ENCODE measurements around the gene TK2.

Gene TK2

DNA sequence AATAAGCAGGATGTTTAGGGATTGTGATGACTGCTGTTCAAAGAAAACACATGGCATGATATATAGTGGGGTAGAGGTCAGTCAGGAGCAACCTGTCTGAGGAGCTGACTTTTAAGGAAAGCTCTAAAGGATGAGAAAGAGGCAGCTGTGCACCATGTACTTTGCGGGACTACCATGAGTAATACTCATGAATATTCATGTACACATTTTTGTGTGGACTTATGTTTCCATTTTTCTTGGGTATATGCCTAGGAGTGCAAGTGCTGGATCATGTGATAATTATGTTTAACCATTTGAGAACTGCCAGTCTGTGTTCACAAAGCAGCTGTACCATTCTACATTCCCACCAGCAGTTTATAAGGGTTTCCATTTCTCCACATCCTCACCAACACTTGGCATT lies 87.0 kb downstream of the TK2 start:
- Histone ChIP-seq H3K36me3 (ENCODE audit: control insufficient read depth, insufficient read depth, low read length) (no peaks in the 10 kb centered on the region), H3K4me3 (replicated peaks; ENCODE audit: low read depth, low read length) (no peak overlapping the region), H3K27me3 (replicated peaks; ENCODE audit: control insufficient read depth, insufficient read depth, low read length) (peaks cover 6% of the 10 kb centered on the region)
- TF ChIP-seq, protein P1, sequence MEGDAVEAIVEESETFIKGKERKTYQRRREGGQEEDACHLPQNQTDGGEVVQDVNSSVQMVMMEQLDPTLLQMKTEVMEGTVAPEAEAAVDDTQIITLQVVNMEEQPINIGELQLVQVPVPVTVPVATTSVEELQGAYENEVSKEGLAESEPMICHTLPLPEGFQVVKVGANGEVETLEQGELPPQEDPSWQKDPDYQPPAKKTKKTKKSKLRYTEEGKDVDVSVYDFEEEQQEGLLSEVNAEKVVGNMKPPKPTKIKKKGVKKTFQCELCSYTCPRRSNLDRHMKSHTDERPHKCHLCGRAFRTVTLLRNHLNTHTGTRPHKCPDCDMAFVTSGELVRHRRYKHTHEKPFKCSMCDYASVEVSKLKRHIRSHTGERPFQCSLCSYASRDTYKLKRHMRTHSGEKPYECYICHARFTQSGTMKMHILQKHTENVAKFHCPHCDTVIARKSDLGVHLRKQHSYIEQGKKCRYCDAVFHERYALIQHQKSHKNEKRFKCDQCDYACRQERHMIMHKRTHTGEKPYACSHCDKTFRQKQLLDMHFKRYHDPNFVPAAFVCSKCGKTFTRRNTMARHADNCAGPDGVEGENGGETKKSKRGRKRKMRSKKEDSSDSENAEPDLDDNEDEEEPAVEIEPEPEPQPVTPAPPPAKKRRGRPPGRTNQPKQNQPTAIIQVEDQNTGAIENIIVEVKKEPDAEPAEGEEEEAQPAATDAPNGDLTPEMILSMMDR (IDR thresholded peaks at IDR 0.05; ENCODE audit: insufficient read depth, low read length, poor library complexity, severe bottlenecking) = no peak
- DNase-seq (ENCODE audit: extremely low read depth, insufficient read length) = no peak

DNA sequence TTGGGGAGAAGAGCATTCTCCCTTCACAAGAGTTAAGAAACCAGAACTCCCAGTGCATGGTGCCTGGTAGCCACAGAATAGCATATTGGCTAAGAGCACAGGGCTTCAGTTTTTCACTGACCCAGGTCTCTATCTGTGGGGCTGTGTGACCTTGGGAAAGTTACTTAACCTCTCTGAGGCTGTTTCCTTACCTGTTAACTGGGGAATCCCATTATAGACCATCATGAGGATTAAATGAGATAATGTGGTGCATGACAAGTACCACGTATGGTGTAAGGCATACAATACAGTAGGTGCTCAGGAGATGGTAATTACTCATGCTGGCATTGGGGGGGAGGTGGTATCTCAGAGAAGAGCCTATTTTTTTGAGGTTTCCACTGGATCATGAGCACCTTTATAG lies 89.2 kb downstream of the TK2 start:
- TF ChIP-seq, protein P1 (IDR thresholded peaks at IDR 0.05; ENCODE audit: insufficient read depth, low read length, poor library complexity, severe bottlenecking) = no peak
- Histone ChIP-seq H3K4me3 (replicated peaks; ENCODE audit: low read depth, low read length) (no peak overlapping the region), H3K27me3 (replicated peaks; ENCODE audit: control insufficient read depth, insufficient read depth, low read length) (peaks cover 3% of the 10 kb centered on the region), H3K36me3 (ENCODE audit: control insufficient read depth, insufficient read depth, low read length) (no peaks in the 10 kb centered on the region)
- DNase-seq (ENCODE audit: extremely low read depth, insufficient read length) = no peak

DNA sequence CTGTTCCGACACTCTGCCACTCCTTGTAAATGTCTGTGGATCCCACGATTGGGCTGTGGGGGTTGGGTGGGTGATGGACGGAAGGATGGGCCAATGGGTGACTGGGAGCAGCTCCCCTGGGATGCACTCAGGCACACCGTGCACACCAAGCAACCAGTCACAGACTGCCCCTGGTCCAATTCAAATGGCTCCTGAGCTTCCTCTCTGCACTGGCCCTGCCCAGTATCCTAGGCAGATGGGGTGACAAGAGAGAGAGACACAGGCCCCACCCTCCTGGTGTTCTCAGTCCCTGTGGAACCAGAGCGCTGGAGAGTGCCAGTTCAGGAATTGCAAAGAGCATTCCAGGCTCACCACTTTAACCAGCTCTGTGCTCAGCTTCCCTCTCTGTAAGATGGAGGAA lies 90.0 kb downstream of the TK2 start:
- no peaks in the 10 kb centered on the region for H3K36me3 ChIP-seq (ENCODE audit: control insufficient read depth, insufficient read depth, low read length)
- DNase-seq (ENCODE audit: extremely low read depth, insufficient read length) = no peak
- TF ChIP-seq, protein P1 (IDR thresholded peaks at IDR 0.05; ENCODE audit: insufficient read depth, low read length, poor library complexity, severe bottlenecking) = no peak
- no peak overlapping the region for H3K4me3 ChIP-seq (replicated peaks; ENCODE audit: low read depth, low read length)
- H3K27me3 ChIP-seq (replicated peaks; ENCODE audit: control insufficient read depth, insufficient read depth, low read length) = peaks cover 3% of the 10 kb centered on the region

DNA sequence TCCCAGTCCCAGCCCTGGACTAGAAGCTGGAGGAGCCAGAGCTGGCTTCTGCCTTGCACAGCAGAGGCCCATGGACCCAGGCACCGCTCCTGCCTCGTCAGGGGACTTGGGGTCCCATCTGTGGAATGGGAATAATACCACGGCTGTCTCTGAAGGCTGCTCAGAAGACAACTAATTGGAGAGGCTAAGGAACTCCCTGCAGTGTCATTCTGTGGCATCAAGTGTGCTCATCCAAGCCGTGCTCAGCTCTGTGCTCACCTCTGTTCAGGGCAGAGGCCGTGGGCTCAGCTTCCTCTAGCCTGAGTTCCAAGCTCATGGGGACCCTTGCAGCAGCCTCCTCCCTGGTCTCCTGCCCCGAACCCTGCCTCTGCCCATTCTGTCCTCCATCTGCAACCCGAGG lies 91.1 kb downstream of the TK2 start:
- no peak for DNase-seq (ENCODE audit: extremely low read depth, insufficient read length)
- TF ChIP-seq, protein P1 (IDR thresholded peaks at IDR 0.05; ENCODE audit: insufficient read depth, low read length, poor library complexity, severe bottlenecking) = no peak
- Histone ChIP-seq H3K27me3 (replicated peaks; ENCODE audit: control insufficient read depth, insufficient read depth, low read length) (peaks cover 3% of the 10 kb centered on the region), H3K4me3 (replicated peaks; ENCODE audit: low read depth, low read length) (no peak overlapping the region), H3K36me3 (ENCODE audit: control insufficient read depth, insufficient read depth, low read length) (no peaks in the 10 kb centered on the region)

DNA sequence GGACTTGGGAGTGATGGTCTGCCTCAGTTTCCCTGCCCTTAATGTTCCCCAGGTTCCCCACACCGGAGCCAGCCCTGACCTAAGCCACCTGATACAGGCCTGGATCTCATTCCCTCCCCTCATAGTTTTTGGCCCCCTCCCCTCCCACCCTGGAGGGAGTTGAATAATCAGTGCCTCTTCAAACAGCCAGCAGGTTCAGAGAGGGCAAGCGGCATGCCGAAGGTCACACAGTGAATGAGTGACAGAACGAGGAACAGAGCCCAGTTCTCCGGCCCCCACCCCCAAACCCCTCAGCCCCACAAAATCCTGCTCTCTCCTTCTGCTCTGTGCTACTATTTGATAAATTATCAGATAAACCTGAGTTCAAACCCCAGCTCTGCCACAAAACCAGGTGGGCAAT lies 91.6 kb downstream of the TK2 start:
- Histone ChIP-seq H3K4me3 (replicated peaks; ENCODE audit: low read depth, low read length) (no peak overlapping the region), H3K36me3 (ENCODE audit: control insufficient read depth, insufficient read depth, low read length) (no peaks in the 10 kb centered on the region), H3K27me3 (replicated peaks; ENCODE audit: control insufficient read depth, insufficient read depth, low read length) (peaks cover 3% of the 10 kb centered on the region)
- DNase-seq (ENCODE audit: extremely low read depth, insufficient read length) = no peak
- TF ChIP-seq, protein P1 (IDR thresholded peaks at IDR 0.05; ENCODE audit: insufficient read depth, low read length, poor library complexity, severe bottlenecking) = no peak

Measured in GM06990 (cell line).